ENCODE data around the gene GPRC5C. TPM values are rescaled to one million over a fixed set of nuclear protein-coding genes. Genes with fewer than 3 reads are reported as not detected.

Gene GPRC5C
- total and polyA plus RNA-seq, 11 donors = 22.2 to 59.9 (median 35.3) TPM

DNA sequence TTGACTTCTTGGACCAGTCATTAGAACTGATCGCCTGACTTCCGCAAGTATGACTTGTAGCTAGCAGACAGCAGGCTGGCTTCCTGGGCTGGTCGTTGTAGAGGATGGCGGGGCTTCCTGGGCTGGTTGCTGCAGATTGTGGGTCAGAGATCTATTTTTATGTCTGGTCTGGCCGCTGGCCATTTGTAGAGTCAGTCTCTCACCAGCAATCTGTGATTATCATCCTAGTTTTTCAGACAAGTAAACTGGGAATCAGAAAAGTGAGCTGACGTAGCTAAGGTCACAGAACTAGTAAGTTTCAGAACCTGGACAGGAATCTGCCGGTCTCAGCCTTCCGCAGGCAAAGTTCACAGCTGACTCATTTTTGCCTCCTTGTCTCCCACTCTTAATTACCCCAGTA is 45.5 kb upstream of the GPRC5C start:
- Histone ChIP-seq H3K36me3 (no peaks in the 10 kb centered on the region), H3K27ac (peak overlapping the region in 11 of 12 donors; percentile 36 to 85 (median 70)), H3K4me1 (peaks cover 0 to 14% (median 13%) of the 10 kb centered on the region in 12 donors), H3K27me3 (no peaks in the 10 kb centered on the region), H3K9me3 (no peaks in the 10 kb centered on the region), H3K4me3 (no peak overlapping the region)
- ATAC-seq (peak; percentile 70 to 94 (median 84)), DNase-seq (peak; percentile 73 to 86 (median 79))
- TF ChIP-seq, protein P1, sequence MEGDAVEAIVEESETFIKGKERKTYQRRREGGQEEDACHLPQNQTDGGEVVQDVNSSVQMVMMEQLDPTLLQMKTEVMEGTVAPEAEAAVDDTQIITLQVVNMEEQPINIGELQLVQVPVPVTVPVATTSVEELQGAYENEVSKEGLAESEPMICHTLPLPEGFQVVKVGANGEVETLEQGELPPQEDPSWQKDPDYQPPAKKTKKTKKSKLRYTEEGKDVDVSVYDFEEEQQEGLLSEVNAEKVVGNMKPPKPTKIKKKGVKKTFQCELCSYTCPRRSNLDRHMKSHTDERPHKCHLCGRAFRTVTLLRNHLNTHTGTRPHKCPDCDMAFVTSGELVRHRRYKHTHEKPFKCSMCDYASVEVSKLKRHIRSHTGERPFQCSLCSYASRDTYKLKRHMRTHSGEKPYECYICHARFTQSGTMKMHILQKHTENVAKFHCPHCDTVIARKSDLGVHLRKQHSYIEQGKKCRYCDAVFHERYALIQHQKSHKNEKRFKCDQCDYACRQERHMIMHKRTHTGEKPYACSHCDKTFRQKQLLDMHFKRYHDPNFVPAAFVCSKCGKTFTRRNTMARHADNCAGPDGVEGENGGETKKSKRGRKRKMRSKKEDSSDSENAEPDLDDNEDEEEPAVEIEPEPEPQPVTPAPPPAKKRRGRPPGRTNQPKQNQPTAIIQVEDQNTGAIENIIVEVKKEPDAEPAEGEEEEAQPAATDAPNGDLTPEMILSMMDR (IDR thresholded peaks at IDR 0.05) = no peak
- no peak for TF ChIP-seq POLR2A (IDR thresholded peaks at IDR 0.05)
- 9 to 31% (median 18%) methylated on average over 8 of the region's 8 CpGs for WGBS, 4 donors
- intact Hi-C loops (cut with DNase I) = loop anchor here in 2 of 10 donors (5.0 kb wide), 2 partner anchors 36 to 41 kb away; no protein-coding TSS in a partner anchor

DNA sequence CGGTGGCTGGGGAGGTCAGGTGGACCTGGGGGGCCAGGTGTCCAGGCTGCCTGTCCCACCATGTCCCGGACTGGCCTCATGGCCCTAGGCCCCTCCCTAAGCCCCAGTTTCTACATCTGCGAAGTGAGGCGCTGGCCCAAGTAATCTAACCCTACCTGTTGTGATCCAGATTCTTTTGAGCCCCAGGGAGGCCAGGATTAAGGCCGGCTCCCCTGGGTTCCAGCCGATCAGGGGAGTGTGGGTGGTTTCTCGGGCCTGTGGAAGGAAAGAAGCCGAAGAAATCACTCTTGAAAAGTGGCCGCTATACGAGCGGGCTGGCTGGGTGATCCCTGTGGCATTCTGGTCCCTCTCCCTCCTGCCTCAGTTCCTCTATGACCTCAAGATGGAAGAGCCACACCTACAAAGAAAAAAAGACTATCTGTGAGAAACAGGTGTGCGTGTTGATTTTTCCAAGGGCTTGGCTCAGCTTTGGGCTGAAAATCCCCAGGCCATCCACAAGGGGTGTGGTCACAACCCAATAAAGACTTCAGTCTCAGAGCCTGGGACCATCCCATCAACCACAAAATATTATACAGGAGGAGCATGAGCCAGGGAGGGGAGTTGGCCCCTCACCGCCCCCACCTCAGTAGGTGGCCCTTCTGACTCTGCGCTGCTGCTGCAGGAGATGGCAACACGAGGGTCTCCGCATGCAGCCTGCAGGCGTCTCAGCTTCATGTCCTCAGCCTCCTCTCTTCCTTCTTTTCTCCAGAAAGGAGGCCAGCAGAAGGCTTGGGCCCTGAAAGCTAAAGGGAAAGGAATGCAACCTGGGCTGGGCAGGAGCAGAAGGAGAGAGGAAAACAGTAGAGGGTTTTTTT is 44.3 kb upstream of the GPRC5C start:
- TF ChIP-seq, protein P1 (IDR thresholded peaks at IDR 0.05) = no peak
- no peak for TF ChIP-seq POLR2A (IDR thresholded peaks at IDR 0.05)
- Histone ChIP-seq H3K36me3 (no peaks in the 10 kb centered on the region), H3K9me3 (no peaks in the 10 kb centered on the region), H3K4me1 (peaks cover 0 to 14% (median 13%) of the 10 kb centered on the region in 12 donors), H3K27me3 (no peaks in the 10 kb centered on the region), H3K4me3 (no peak overlapping the region), H3K27ac (peak overlapping the region in 4 of 12 donors; percentile 59 to 82 (median 75))
- 85 to 93% (median 89%) methylated on average over 14 to 17 of the region's 17 CpGs for WGBS, 4 donors
- peak in 1 of 5 donors; percentile 31 for DNase-seq
- intact Hi-C loops (cut with DNase I) = loop anchor here in 2 of 10 donors (5.0 kb wide), 2 partner anchors 35 to 40 kb away; no protein-coding TSS in a partner anchor
- ATAC-seq = no peak

DNA sequence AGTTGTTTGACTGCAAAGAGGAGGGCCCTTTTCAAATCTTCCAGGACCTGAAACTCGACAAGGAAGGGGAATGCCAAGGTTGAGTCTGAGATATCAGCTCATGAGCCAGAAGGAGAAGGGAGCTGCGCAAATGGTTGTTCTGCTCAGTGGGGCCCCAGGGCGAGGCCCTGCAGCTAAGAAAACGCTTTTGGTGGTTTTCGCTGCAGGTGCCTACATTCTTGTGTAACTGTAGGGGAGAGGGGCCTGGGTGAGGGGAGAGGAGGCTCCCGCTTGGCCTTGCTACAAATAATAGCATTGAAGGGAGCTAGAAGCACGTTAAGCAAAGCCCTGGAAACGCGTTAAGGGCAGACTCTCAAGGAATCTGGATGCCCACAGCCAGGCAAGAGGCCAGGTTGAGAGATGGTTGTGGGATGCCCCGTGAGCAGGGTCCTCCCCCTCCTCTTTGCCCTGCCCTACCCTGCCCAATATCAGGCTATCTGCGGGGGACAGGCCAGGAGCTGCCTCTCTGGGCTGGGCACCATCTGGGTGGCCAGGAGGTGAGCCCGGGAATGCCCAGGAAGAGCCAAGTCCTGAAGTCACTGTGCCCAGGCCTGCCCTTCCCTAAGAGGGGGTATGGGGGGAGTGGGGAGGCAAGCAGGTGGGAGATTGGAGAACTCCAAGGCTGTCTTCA is 42.7 kb upstream of the GPRC5C start:
- H3K36me3 ChIP-seq = no peaks in the 10 kb centered on the region

More for the DNA sequence above, 42.7 kb upstream of the GPRC5C start:
- Histone ChIP-seq H3K4me1 (peaks cover 0 to 19% (median 13%) of the 10 kb centered on the region in 12 donors), H3K27ac (no peak overlapping the region), H3K27me3 (no peaks in the 10 kb centered on the region), H3K9me3 (no peaks in the 10 kb centered on the region), H3K4me3 (no peak overlapping the region)
- WGBS, 4 donors = 85 to 93% (median 88%) methylated on average over 9 to 12 of the region's 12 CpGs
- intact Hi-C loops (cut with DNase I) = loop anchor here in 2 of 10 donors (5.0 kb wide), 2 partner anchors 33 to 38 kb away; no protein-coding TSS in a partner anchor
- ATAC-seq (no peak), DNase-seq (peak in 1 of 5 donors; percentile 29)
- TF ChIP-seq, protein P1 (IDR thresholded peaks at IDR 0.05) = no peak
- TF ChIP-seq POLR2A (IDR thresholded peaks at IDR 0.05) = no peak

Data from heart left ventricle (tissue), 16 donors.